SK-N-SH (cell line): ENCODE results near the gene SLC49A3. TPM values are rescaled to one million over a fixed set of nuclear protein-coding genes. Genes with fewer than 3 reads are reported as not detected.
A peak's percentile ranks its signal among the peaks of the same experiment; 100 is the strongest.

Source experiments
- CTCF ChIA-PET: fragments of 300-600, 350-600 bp; formaldehyde crosslinking; extraction: SDS; loops from one replicate; lab custom pipeline; 2021; lab: Yijun Ruan, JAX
- POLR2A ChIA-PET: fragments of 350-600 bp; sonication (Branson Sonifier 250); formaldehyde crosslinking; extraction: SDS; loops from one replicate; lab custom pipeline; 2020; ENCODE audit warnings: antibody characterized with exemption, inconsistent platforms; lab: Yijun Ruan, JAX
- DNase-seq: peaks from one replicate; pipeline ENCODE4 v3.0.0; 2012
- H2AFZ ChIP-seq: fragments of 200-600 bp; sonication (generic); 2 replicates; pipeline ENCODE4 v1.8.1; 2016; ENCODE audit warnings: antibody characterized with exemption, mild to moderate bottlenecking, low read depth
- H3F3A ChIP-seq: fragments of 200-600 bp; sonication (generic); replicated peaks from 2 replicates; pipeline ENCODE3; 2016; ENCODE audit warnings: antibody characterized with exemption, mild to moderate bottlenecking; ENCODE audit not compliant: insufficient read depth
- H3K27ac ChIP-seq, 2 experiments: fragments of 200-500 bp in 1 of 2; fragments of 200-600 bp in 1 of 2; sonication (Bioruptor generic) in 1 of 2; sonication (generic), shearing (Covaris generic) in 1 of 2; 2 replicates each; pipeline versions ENCODE4 v1.5.1 to v1.6.1; 2014 to 2016; ENCODE audit warnings: low read depth in 2 of 2, inconsistent platforms in 1 of 2, low read length in 1 of 2, mild to moderate bottlenecking in 1 of 2, mixed read lengths in 1 of 2
- H3K27me3 ChIP-seq: fragments of 200-600 bp; sonication (generic), shearing (Covaris generic); 2 replicates; pipeline ENCODE4 v1.6.1; 2016; ENCODE audit warnings: mixed run types; ENCODE audit not compliant: insufficient read depth
- H3K36me3 ChIP-seq, 2 experiments: fragments of 200-500 bp in 1 of 2; fragments of 200-600 bp in 1 of 2; sonication (Bioruptor generic) in 1 of 2; sonication (generic) in 1 of 2; replicated peaks in 1 of 2; 2 replicates each; pipeline versions ENCODE3 to v1.5.1; 2014 to 2016; ENCODE audit warnings: low read length in 1 of 2, mild to moderate bottlenecking in 1 of 2; ENCODE audit not compliant: insufficient read depth in 2 of 2, control insufficient read depth in 1 of 2
- H3K4me1 ChIP-seq, 2 experiments: fragments of 200-500 bp in 1 of 2; fragments of 200-600 bp in 1 of 2; sonication (Bioruptor generic) in 1 of 2; sonication (generic), shearing (Covaris generic) in 1 of 2; 2 replicates each; pipeline versions ENCODE4 v1.5.1 to v1.6.1; 2014 to 2016; ENCODE audit warnings: low read depth in 1 of 2, low read length in 1 of 2, mixed run types in 1 of 2; ENCODE audit not compliant: insufficient read depth in 2 of 2, control insufficient read depth in 1 of 2
- H3K4me2 ChIP-seq: fragments of 200-600 bp; sonication (generic), shearing (Covaris generic); 2 replicates; pipeline ENCODE4 v1.6.1; 2017; ENCODE audit warnings: mixed run types
- H3K4me3 ChIP-seq, 2 experiments: fragments of 200-500 bp in 1 of 2; fragments of 200-600 bp in 1 of 2; sonication (Bioruptor generic) in 1 of 2; sonication (generic), shearing (Covaris generic) in 1 of 2; 2 replicates each; pipeline versions ENCODE4 v1.5.1 to v1.8.1; 2014 to 2016; ENCODE audit warnings: low read depth in 2 of 2, inconsistent platforms in 1 of 2, low read length in 1 of 2, mild to moderate bottlenecking in 1 of 2, mixed read lengths in 1 of 2, moderate library complexity in 1 of 2
- H3K79me2 ChIP-seq: fragments of 200-600 bp; sonication (generic); 2 replicates; pipeline ENCODE4 v1.8.1; 2017; ENCODE audit warnings: mild to moderate bottlenecking; ENCODE audit not compliant: insufficient read depth
- H3K9ac ChIP-seq: fragments of 200-600 bp; sonication (generic); 2 replicates; pipeline ENCODE4 v1.6.1; 2017; ENCODE audit warnings: mixed run types
- H3K9me2 ChIP-seq: fragments of 200-600 bp; sonication (generic); 2 replicates; pipeline ENCODE4 v1.6.1; 2017; ENCODE audit warnings: mixed run types
- H3K9me3 ChIP-seq: fragments of 200-600 bp; sonication (generic); 2 replicates; pipeline ENCODE4 v1.6.1; 2017; ENCODE audit warnings: mixed run types, mild to moderate bottlenecking, moderate library complexity
- H4K20me1 ChIP-seq: fragments of 200-600 bp; sonication (generic); 2 replicates; pipeline ENCODE4 v1.6.1; 2017; ENCODE audit warnings: mild to moderate bottlenecking, mixed run types; ENCODE audit not compliant: insufficient read depth
- ELF1 ChIP-seq: IDR thresholded peaks from 2 replicates; pipeline ENCODE4 v1.4.0; 2012
- EP300 ChIP-seq, 2 experiments: IDR thresholded peaks; 2 replicates each; pipeline versions ENCODE4 v1.4.0 to v1.6.1; 2012; ENCODE audit warnings: borderline replicate concordance in 1 of 2, low read depth in 1 of 2, low read length in 1 of 2
- EZH2phosphoT487 ChIP-seq: fragments of 200-600 bp; sonication (generic); IDR thresholded peaks from 2 replicates; pipeline ENCODE4 v1.6.1; 2017; ENCODE audit warnings: low read depth, mixed run types, mild to moderate bottlenecking, antibody characterized with exemption, moderate library complexity, borderline replicate concordance
- FOSL2 ChIP-seq: IDR thresholded peaks from 2 replicates; pipeline ENCODE4 v1.4.0; 2012; ENCODE audit warnings: low read depth, mild to moderate bottlenecking, moderate library complexity, borderline replicate concordance
- FOXJ3 ChIP-seq: sonication (generic); formaldehyde crosslinking; IDR thresholded peaks from 2 replicates; pipeline ENCODE4 v1.5.1; 2020; ENCODE audit warnings: mild to moderate bottlenecking, missing genetic modification reagents
- GABPA ChIP-seq: IDR thresholded peaks from 2 replicates; pipeline ENCODE4 v1.4.0; 2012; ENCODE audit warnings: low read depth, mild to moderate bottlenecking
- GATA2 ChIP-seq: sonication (generic); formaldehyde crosslinking; IDR thresholded peaks from 2 replicates; pipeline ENCODE4 v1.5.0; 2020; ENCODE audit warnings: mild to moderate bottlenecking, missing genetic modification reagents
- IRF3 ChIP-seq: fragments of 150-350 bp; IDR thresholded peaks from 2 replicates; pipeline ENCODE4 v1.6.1; 2016; ENCODE audit warnings: mild to moderate bottlenecking, low read depth, low read length
- JUND ChIP-seq: IDR thresholded peaks from 2 replicates; pipeline ENCODE4 v1.4.0; 2012
- NFIC ChIP-seq: IDR thresholded peaks from 2 replicates; pipeline ENCODE4 v1.4.0; 2012; ENCODE audit warnings: borderline replicate concordance
- NRF1 ChIP-seq: IDR thresholded peaks from 2 replicates; pipeline ENCODE4 v1.6.1; 2012; ENCODE audit warnings: low read depth, mild to moderate bottlenecking, low read length
- RAD21 ChIP-seq: IDR thresholded peaks from 2 replicates; pipeline ENCODE4 v1.6.1; 2012; ENCODE audit warnings: mild to moderate bottlenecking, low read length
- RCOR1 ChIP-seq: fragments of 150-350 bp; IDR thresholded peaks from 2 replicates; pipeline ENCODE4 v1.6.1; 2017; ENCODE audit warnings: antibody characterized with exemption, low read length
- RFX5 ChIP-seq: IDR thresholded peaks from 2 replicates; pipeline ENCODE4 v1.6.1; 2012; ENCODE audit warnings: mild to moderate bottlenecking, improper control_type of control experiment, low read length
- SIN3A ChIP-seq: IDR thresholded peaks from 2 replicates; pipeline ENCODE4 v1.6.1; 2012; ENCODE audit warnings: low read depth, mild to moderate bottlenecking, low read length, moderate library complexity, borderline replicate concordance
- TCF12 ChIP-seq: IDR thresholded peaks from 2 replicates; pipeline ENCODE4 v1.4.0; 2012
- TEAD4 ChIP-seq: IDR thresholded peaks from 2 replicates; pipeline ENCODE4 v1.4.0; 2012; ENCODE audit warnings: mild to moderate bottlenecking, borderline replicate concordance; ENCODE audit not compliant: insufficient read depth
- USF2 ChIP-seq: fragments of 150-350 bp; IDR thresholded peaks from 2 replicates; pipeline ENCODE4 v1.6.1; 2017; ENCODE audit warnings: antibody characterized with exemption, low read length, low read depth, borderline replicate concordance
- YY1 ChIP-seq: IDR thresholded peaks from 2 replicates; pipeline ENCODE4 v1.4.0; 2012; ENCODE audit warnings: low read depth, mild to moderate bottlenecking
- ZBTB33 ChIP-seq: IDR thresholded peaks from 2 replicates; pipeline ENCODE4 v1.4.0; 2012; ENCODE audit warnings: low read depth, borderline replicate concordance
- WGBS: methylation state at CpG from one replicate; pipeline ENCODE4 v1.1.6; 2017; ENCODE audit warnings: low lambda C conversion rate; 5-methylcytosine and 5-hydroxymethylcytosine counted together
- polyA plus RNA-seq, 3 experiments: library from polyadenylated mRNA; depleted of rRNA; stranded (reverse); fragments of >200 nt; gene quantifications; 2 replicates each; pipeline ENCODE4 v1.2.3, GENCODE V29; 2012

The SLC49A3 gene
- polyA plus RNA-seq, 1 of the 3 experiments (the other 2 are of a cell fraction), result 0.05 TPM

- POLR2A ChIA-PET, result interaction anchor here (2.4 kb wide), 1 partner anchor 11 kb away, joined by 24 read pairs; the partner anchor contains the start of genes ATP5ME and MYL5
- peaks cover 0 to 22% of the 10 kb centered on the region in 2 experiments; a peak in 1 of 4 replicates for H3K4me1 ChIP-seq
- H4K20me1 ChIP-seq, result no peaks in the 10 kb centered on the region
- H3K79me2 ChIP-seq, result no peaks in the 10 kb centered on the region
- H3K9me2 ChIP-seq, result no peaks in the 10 kb centered on the region
- H3K27ac ChIP-seq, result peak overlapping the region in 1 of 2 experiments; percentile 82; a peak in 1 of 4 replicates
- no peak overlapping the region; the same call in 1 of the 2 replicates for H3K9ac ChIP-seq
- no peaks in the 10 kb centered on the region for H3F3A ChIP-seq
- DNase-seq, result no peak
- WGBS, result 61% methylated on average over 15 of the region's 20 CpGs
- no peak overlapping the region; the same call in 1 of the 2 replicates for H2AFZ ChIP-seq
- TF ChIP-seq EP300 (IDR thresholded peaks at IDR 0.05; ENCODE audit: borderline replicate concordance in 1 of 2, low read depth in 1 of 2, low read length in 1 of 2) (no peak), EZH2phosphoT487 (no peak), RCOR1 (no peak), RFX5 (no peak), USF2 (no peak), NRF1 (no peak), GABPA (no peak), ELF1 (no peak), SIN3A (no peak), NFIC (no peak), ZBTB33 (no peak), TEAD4 (no peak), TCF12 (no peak)
- TF ChIP-seq, all 33 proteins: peak for 0
- CTCF ChIA-PET, result interaction anchor here (1.1 kb wide), 1 partner anchor 8 kb away, joined by 3 read pairs; no protein-coding TSS in a partner anchor
- Histone ChIP-seq H3K4me2 (peak overlapping the region; percentile 70), H3K36me3 (no peaks in the 10 kb centered on the region), H3K9me3 (no peaks in the 10 kb centered on the region), H3K4me3 (peak overlapping the region; percentile 61 to 66; a peak in 3 of 4 replicates), H3K27me3 (no peaks in the 10 kb centered on the region)
These were observed 25.9 kb downstream of the SLC49A3 start for GRCh38 chr4:663046-663437.

GRCh38 chr4:661881-662761 is 26.8 kb downstream of the SLC49A3 start:
- POLR2A ChIA-PET, result no interaction called here
- CTCF ChIA-PET, result interaction anchor here (1.1 kb wide), 1 partner anchor 9 kb away, joined by 3 read pairs; no protein-coding TSS in a partner anchor
- no peak for DNase-seq
- no peak overlapping the region for H3K9ac ChIP-seq
- no peaks in the 10 kb centered on the region for H3K9me2 ChIP-seq
- H3K36me3 ChIP-seq, result no peaks in the 10 kb centered on the region
- no peak overlapping the region for H3K27ac ChIP-seq
- H3K27me3 ChIP-seq, result no peaks in the 10 kb centered on the region
- H3K4me2 ChIP-seq, result no peak overlapping the region
- H3F3A ChIP-seq, result no peaks in the 10 kb centered on the region
- peaks cover 0 to 26% of the 10 kb centered on the region in 2 experiments; a peak in 1 of 4 replicates for H3K4me1 ChIP-seq
- H3K9me3 ChIP-seq, result no peaks in the 10 kb centered on the region
- 79% methylated on average over 17 of the region's 42 CpGs for WGBS
- H4K20me1 ChIP-seq, result no peaks in the 10 kb centered on the region
- no peak overlapping the region for H3K4me3 ChIP-seq
- TF ChIP-seq YY1, result no peak
- TF ChIP-seq JUND, result no peak
- no peak for TF ChIP-seq IRF3
- no peak for TF ChIP-seq RFX5
- no peak for TF ChIP-seq FOXJ3 (CRISPR knock-in tag)
- TF ChIP-seq FOSL2, result no peak
- no peak for TF ChIP-seq RAD21
- TF ChIP-seq NFIC, result no peak
- no peak for TF ChIP-seq EZH2phosphoT487
- no peak for TF ChIP-seq GATA2 (CRISPR knock-in tag)
- H3K79me2 ChIP-seq, result no peaks in the 10 kb centered on the region
- H2AFZ ChIP-seq, result no peak overlapping the region
